Mononuclear cell (primary cell): Measurements from ENCODE around the gene CADPS2. TPM values are rescaled to one million over a fixed set of nuclear protein-coding genes. Genes with fewer than 3 reads are reported as not detected.

ENCODE experiments used
- H3K27me3 ChIP-seq: 2 replicates; pipeline ENCODE4 v1.6.0; 2011; ENCODE audit warnings: low read length, control low read depth; ENCODE audit not compliant: insufficient read depth
- H3K4me1 ChIP-seq: 2 replicates; pipeline ENCODE4 v1.5.1; 2011; ENCODE audit warnings: mild to moderate bottlenecking, low read length, control low read depth; ENCODE audit not compliant: insufficient read depth
- H3K4me3 ChIP-seq: 2 replicates; pipeline ENCODE4 v1.5.1; 2011; ENCODE audit warnings: mild to moderate bottlenecking, low read length, moderate library complexity
- H3K9me3 ChIP-seq: 2 replicates; pipeline ENCODE4 v1.5.1; 2011; ENCODE audit warnings: low read depth, mild to moderate bottlenecking, control low read depth, low read length
- total RNA-seq: library from RNA; depleted of rRNA; stranded (reverse); fragments of >200 nt; gene quantifications from one replicate; pipeline ENCODE4 v1.2.3, GENCODE V29; 2012

Gene CADPS2
- total RNA-seq, 1 donor = not detected

DNA sequence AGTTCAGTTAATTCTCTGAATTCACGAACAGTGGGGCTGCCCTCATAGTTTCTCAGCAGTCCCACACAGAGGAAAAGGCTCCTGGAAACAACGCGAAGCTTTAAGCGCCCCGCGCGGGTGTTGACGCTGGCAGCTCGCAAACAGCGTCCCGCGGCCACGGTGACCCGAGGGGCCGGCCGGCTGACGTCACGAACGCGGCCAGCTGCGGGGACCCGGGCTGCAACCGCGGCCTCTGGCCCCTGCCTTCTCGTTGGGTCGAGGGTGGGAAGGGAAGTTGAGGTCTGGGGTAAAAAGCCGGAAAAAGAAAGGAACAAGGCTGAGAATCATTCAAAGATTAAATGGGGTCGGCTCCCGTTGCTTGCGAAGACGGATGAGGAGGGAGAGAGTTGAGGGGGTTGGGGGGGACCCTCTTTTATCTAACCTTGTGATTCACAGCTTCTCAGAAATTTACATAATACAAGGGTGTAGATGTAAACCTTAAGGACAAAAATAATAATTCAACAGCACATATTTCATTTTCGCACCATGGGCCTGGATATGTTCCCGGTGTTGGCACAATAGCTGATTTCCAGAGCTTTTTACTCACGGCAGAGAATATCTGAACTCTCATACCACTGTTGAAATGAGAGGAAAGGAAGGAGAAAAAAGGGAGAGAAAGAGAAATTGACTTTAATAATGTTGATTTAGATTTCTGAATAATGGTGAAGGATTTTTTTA is 574.4 kb downstream of the CADPS2 start:
- H3K4me3 ChIP-seq = no peak overlapping the region
- peaks cover 98% of the 10 kb centered on the region for H3K27me3 ChIP-seq
- H3K9me3 ChIP-seq = no peaks in the 10 kb centered on the region
- H3K4me1 ChIP-seq = no peaks in the 10 kb centered on the region

DNA sequence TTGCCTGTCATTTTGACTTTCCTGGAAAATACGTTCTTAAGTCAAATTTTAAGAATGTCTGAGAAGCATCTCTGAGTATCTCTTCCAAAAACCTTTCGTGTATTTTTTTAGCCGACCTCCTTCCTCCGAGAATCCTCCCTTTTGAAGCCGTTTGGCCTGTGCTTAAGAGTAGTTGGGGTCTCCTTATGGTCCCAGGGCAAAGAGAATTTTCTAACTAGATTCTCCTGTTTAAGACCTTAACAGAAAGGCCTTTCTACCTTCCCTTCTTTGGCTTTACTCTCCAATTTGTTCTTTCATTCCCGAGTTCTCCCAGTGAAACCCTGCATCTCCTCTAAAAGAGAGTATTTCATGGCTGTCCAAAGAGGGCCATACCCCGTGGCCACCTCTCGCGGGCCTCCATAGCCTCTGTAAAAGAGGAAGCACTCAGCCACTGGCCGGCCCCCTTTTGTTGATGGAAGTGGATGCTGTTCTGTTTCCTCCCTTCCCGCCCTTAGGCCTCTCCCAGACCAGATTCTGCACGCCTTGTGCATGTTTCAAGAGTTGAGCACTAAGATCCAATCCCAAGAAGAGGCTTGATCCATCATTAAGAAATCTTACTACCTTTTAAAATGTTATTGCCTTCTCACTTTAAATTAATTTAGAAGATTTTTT is 575.1 kb downstream of the CADPS2 start:
- Histone ChIP-seq H3K4me1 (no peaks in the 10 kb centered on the region), H3K9me3 (no peaks in the 10 kb centered on the region), H3K27me3 (peaks cover 98% of the 10 kb centered on the region), H3K4me3 (no peak overlapping the region)

DNA sequence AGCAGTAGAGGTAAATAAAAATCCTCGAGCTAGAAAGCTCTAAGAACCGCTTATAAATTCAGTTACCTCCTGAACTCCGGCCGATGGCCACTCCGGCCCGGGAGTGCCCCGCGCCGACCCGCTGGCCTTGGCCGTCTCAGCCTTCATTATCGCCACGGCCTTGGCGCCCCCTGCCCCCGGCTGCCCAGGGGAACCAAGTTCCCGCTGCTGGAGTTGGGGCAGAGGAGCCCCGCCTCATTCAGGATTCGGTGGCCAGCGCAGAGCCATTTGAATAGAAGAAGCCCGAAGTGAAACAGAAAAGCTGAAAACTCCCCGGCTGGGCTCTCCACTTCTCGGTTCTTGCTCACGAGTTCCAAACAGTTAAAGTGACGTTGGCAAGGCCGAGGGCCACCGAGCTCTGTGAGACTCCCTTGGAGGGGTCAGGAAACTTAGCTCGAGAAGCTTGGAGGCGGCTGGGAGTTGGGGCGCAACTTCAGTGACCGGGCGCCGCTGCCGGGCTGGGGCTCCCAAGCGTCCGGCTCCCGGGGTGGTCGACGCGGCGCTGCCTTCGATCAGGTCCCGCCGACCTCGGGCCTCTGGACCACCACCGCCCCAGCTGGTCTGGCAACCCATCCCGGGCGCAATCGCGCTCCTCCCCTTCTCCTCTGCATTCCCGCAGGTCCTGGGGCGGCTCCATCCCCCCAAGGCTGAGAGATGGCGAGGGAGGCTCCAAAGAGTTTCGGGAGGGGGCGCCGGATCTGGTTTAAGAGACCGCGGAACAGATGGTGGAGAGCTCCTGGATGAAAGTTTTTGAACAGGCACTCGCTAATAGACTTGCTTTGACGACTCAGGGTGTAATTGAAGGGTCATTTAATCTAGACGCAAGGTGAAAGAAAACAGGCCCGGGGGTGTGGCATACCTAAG is 575.9 kb downstream of the CADPS2 start:
- H3K27me3 ChIP-seq = peaks cover 98% of the 10 kb centered on the region
- H3K4me1 ChIP-seq = no peaks in the 10 kb centered on the region
- no peak overlapping the region for H3K4me3 ChIP-seq
- H3K9me3 ChIP-seq = no peaks in the 10 kb centered on the region

DNA sequence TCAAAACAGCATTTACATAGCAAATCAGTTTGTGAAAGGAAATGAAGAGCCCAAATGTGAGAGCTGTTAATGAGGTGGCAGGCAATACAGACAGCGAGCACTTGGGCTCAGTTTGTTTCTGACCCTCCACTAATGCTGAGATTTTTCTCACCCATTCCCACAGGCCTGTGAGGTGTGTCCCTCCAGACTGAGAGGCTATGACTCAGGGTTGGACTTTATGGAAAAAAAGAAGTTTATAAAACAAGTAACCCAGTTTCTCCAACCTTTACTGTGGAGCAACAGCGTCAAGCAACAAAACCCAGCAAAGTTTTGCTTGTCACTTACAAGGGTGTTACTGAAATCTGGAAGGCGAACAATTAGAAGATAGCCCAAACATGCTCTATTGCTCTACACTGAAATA is 576.8 kb downstream of the CADPS2 start:
- Histone ChIP-seq H3K4me1 (no peaks in the 10 kb centered on the region), H3K9me3 (no peaks in the 10 kb centered on the region), H3K27me3 (peaks cover 97% of the 10 kb centered on the region), H3K4me3 (no peak overlapping the region)

DNA sequence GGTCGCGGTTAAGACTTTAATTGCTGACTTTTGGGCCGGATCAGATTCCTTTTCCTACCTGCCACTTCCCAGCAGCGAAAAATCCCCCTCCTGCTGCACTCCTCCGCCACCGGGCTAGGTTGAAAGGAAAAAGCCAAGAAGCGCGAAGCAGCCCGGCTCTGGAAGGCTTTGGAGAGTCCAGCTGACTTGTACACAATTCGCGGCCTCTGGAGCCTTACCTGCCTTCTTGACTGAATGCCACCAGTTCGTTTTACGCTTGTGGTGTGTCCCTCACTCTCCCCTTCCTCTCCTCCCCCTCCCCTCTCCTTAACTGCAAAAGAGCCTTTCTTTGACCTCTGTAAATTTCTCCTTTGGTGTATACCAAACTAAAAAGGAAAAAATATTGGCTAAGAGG is 579.0 kb downstream of the CADPS2 start:
- Histone ChIP-seq H3K4me3 (no peak overlapping the region), H3K4me1 (no peaks in the 10 kb centered on the region), H3K27me3 (peaks cover 96% of the 10 kb centered on the region), H3K9me3 (no peaks in the 10 kb centered on the region)

DNA sequence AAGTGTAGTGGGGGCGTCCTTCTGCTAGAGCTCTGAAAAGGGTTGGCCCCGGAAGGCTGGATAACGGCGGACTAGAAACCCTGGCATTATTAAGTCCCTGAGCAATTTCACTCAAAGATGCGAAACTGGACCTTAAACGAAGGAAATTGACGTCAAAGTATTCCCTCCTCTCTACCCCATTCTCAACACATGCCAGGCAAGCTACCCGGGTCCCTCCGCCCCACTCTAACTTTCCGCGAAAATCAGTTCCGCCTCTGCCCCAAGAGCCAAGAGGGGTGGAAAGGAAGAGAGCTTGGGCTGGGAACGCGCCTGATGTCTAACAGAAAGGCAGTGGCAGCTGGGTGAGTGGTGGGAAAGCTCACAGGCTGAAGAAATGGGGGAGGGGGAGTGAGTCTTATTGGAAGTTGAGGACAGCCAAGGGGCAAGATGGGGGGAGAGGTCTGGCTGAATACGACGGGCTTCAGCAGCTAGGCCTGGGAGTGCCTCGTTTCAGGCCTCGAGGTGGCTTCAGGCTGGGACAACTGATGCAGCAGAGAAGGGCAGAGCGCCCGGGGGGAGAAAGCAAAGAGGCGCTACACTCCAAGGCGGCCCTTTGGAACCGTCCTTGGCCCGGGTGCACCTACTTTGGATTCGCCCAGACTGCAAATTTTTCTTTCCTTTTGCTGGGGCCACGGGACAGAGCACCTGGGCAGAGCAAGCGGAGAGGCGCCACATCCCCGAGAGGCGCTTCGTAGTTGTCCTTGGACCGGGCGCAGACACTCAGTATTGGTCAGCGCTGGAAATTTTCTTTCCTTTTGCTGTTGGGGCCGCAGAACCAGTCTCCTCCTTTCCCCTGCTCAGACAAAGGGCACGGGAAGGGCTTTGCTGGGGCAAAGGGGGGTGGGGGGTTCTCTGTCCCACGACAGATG is 579.7 kb downstream of the CADPS2 start:
- Histone ChIP-seq H3K27me3 (peaks cover 96% of the 10 kb centered on the region), H3K4me1 (no peaks in the 10 kb centered on the region), H3K4me3 (no peak overlapping the region), H3K9me3 (no peaks in the 10 kb centered on the region)

DNA sequence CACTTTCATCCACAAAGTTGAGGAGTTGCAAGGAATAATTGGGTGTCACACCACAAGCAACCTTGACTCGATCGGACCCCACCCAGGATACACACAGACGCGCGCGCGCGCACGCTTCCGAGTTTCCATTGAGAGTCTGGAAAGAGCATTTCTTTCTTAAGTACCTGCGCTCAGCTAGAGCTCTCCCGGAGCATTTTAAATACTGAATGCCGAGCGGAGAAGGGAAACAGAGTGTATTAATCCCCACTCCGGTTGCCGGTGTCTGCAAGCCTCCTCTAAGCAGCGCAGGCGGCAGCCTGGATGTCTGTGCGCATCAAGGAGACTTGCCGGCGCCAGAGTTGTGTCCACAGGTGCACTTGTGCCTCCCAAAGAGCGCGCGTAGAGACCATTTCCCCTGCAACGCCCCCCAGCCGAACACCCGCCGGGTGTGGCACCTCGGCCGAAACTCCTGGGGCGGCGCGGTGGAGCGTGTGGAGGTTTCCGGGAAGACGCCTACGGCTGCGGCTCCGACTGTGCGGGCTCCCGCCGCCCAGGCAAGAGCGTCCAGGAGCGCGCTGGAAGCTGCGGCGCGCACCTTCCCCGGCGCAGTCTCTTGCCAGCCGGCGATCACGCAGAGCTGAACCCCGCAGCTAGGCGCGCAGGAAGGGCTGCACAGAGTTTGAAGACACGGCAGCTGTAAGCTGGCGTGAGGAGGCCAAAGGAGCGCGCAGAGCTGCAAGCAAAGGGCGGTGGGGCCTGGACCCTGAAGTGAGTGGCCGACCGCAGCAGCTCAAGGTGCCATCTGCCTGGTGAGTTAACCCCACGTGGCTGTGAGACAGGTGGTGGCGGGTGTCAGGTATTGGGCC is 580.6 kb downstream of the CADPS2 start:
- Histone ChIP-seq H3K27me3 (peaks cover 96% of the 10 kb centered on the region), H3K9me3 (no peaks in the 10 kb centered on the region), H3K4me1 (no peaks in the 10 kb centered on the region), H3K4me3 (no peak overlapping the region)

DNA sequence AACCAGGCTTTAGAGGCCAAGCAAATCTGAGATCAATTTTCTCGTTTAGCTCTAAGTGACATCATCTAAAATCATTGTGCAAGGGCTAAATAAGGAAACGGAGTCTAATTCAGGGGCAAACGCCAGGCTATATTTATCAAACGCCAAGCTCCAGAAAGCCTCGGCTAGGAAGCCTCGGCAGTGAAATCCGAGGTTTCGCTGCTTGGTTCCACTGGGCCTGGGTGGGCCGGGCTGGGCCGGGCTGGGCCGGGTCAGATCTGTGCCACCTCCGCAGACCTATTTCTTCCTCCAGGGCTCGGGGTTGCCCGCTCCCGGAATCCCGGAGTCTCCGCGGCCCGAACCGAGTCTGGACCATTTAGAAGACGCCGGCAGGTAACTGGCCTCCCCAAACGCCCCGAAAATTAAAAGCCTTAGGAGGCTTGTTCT is 581.3 kb downstream of the CADPS2 start:
- Histone ChIP-seq H3K4me1 (no peaks in the 10 kb centered on the region), H3K9me3 (no peaks in the 10 kb centered on the region), H3K27me3 (peaks cover 96% of the 10 kb centered on the region), H3K4me3 (no peak overlapping the region)

DNA sequence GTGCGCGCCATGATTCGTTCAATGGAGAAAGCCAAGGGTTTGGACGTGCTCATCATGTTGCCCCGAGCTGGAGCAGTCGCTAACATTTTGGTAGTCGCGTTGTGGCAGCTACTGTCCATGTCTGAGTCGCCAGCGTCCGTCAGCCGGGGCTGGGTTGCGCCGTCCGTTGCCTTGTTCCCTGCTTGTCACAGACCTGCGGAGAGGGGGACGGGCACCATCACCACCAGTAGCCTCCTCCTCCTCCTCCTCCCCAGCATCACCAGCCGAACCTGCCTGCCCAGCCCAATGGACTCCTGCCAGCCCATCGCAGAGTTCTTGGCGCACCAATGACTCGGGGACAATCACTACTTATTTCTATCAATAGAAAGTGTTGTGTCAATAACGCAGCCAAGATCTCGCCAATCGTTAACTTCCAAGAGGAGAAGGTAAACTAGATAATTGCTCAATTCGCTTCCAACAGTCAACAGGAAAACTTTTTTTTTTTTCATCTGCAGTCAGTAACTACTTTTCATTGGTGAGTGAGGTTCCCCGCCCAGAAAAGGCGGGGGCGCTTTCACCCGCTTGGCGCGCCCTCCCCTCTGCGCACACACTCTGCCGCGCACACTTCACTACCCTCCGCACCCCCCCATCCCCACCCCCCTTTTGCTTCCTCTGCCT is 581.8 kb downstream of the CADPS2 start, which contains the start of gene FEZF1:
TSS of gene FEZF1 (minus strand) at position 432 of the 657 bp plus-strand sequence. CDS start at position 119, 313 bp downstream.
- Histone ChIP-seq H3K4me1 (no peaks in the 10 kb centered on the region), H3K9me3 (no peaks in the 10 kb centered on the region), H3K27me3 (peaks cover 96% of the 10 kb centered on the region)

DNA sequence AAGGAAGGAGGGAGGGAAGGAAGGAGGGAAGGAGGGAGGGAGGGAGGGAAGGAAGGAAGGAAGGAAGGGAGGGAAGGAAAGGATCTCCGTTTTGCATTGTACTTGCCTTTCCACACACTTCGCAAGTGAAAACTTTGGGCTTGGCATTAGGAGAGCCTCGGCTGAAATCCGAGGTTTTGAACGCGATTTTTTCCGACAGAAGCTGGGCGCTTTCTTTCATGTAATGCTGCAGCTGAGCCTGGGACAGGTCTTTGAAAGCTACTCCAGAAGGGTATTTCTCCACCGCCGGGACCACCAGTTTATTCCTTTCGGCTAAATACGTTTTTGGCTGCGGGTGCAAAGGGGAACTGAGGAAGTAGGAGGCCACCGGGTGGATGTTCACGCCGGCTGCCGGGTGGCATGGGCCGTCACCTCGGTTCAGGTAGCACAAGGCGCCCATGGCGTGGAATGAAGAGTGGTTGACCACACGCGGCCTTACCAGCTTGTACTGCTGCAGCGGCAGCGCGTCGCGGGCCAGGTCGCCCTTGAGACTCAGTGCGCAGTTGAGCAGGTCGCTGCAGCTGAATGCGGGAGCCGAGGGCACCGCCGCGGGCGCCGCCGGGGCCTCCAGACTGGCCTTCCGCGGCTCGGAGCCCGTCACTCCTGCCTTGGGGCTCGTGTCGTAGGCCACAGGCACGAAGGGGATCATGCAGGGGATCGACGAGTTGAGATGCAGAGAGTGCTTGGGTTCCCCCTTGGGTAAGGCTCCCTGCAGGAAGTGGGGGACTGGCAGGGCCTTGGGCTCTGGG is 582.5 kb downstream of the CADPS2 start:
- no peak overlapping the region for H3K4me3 ChIP-seq
- H3K9me3 ChIP-seq = no peaks in the 10 kb centered on the region
- H3K27me3 ChIP-seq = peaks cover 96% of the 10 kb centered on the region
- no peaks in the 10 kb centered on the region for H3K4me1 ChIP-seq

More for the DNA sequence above, 581.8 kb downstream of the CADPS2 start, which contains the start of gene FEZF1:
- H3K4me3 ChIP-seq = no peak within 1 kb of the TSS

DNA sequence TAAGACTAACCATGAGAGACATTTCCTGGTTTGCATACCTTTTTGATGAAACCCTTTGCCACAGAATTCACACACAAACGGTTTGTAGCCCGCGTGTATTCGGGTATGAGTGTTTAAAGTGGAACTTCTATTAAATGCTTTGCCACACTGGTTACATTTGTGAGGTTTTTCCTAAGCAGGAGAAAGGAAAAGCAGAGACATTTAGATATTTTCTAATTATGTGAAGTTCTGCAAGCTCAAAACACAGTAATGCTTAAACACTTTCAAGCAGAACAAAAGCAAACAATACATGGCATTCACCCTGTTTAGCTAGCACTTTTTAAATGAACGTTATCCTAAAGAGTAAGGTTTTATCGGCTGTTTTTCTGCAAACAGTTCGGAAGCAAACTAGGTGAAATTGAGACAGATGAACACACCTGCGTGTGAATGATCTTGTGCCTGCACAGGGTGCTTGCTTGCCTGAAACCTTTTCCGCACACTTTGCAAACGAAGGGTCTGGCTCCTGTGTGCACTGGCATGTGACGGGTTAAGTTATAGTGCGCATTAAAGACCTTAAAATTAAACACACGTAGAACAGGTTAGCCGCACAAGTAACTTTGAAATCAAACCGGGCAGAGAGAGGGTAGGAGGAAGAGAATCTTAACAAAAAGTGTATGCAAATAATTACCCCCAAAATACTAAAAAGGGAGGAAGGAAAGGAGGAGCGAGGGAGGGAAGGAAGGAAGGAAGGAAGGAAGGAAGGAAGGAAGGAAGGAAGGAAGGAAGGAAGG is 583.3 kb downstream of the CADPS2 start:
- no peak overlapping the region for H3K4me3 ChIP-seq
- H3K27me3 ChIP-seq = peaks cover 92% of the 10 kb centered on the region
- no peaks in the 10 kb centered on the region for H3K9me3 ChIP-seq
- no peaks in the 10 kb centered on the region for H3K4me1 ChIP-seq
